ENCODE measurements around the gene FRMD4A.

Gene FRMD4A

GRCh38 chr10:14358886-14359573 lies 28.3 kb upstream of the FRMD4A start:
- H3K4me3 ChIP-seq (ENCODE audit: low read length), result no peak overlapping the region
- TF ChIP-seq ZNF274 (IDR thresholded peaks at IDR 0.05; ENCODE audit: low read depth, low read length), result no peak

- TF ChIP-seq ZNF274 (IDR thresholded peaks at IDR 0.05; ENCODE audit: low read depth, low read length), result no peak
- H3K4me3 ChIP-seq (ENCODE audit: low read length), result no peak overlapping the region
Measured at GRCh38 chr10:14356921-14357320, 26.2 kb upstream of the FRMD4A start.

GRCh38 chr10:14355750-14356149 lies 25.0 kb upstream of the FRMD4A start:
- H3K4me3 ChIP-seq (ENCODE audit: low read length), result no peak overlapping the region
- no peak for TF ChIP-seq ZNF274 (IDR thresholded peaks at IDR 0.05; ENCODE audit: low read depth, low read length)

GRCh38 chr10:14353291-14353913 lies 22.7 kb upstream of the FRMD4A start:
- TF ChIP-seq ZNF274 (IDR thresholded peaks at IDR 0.05; ENCODE audit: low read depth, low read length), result no peak
- H3K4me3 ChIP-seq (ENCODE audit: low read length), result no peak overlapping the region

GRCh38 chr10:14350006-14350405 lies 19.3 kb upstream of the FRMD4A start:
- TF ChIP-seq ZNF274 (IDR thresholded peaks at IDR 0.05; ENCODE audit: low read depth, low read length), result no peak
- H3K4me3 ChIP-seq (ENCODE audit: low read length), result no peak overlapping the region

DNA sequence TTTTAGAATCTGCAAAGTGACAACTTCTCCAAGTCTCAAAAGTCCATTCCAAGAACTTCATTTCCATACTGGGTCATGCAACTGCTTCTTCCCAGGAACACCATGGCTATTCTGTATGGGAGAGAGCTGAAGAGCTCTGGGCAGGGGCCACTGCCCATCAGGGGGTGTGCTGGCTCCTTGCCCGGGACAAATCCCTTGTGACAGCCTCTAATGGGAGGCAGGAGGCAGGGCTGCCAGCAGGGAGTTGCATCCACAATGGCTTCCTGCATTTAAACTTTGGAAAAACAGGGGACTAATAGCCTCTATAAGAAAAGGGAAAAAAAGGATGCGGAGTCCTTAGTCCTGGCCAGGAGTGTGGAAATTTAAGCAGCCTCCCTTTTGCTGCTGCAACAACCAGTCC lies 18.4 kb upstream of the FRMD4A start:
- no peak overlapping the region for H3K4me3 ChIP-seq (ENCODE audit: low read length)
- TF ChIP-seq ZNF274 (IDR thresholded peaks at IDR 0.05; ENCODE audit: low read depth, low read length), result no peak

DNA sequence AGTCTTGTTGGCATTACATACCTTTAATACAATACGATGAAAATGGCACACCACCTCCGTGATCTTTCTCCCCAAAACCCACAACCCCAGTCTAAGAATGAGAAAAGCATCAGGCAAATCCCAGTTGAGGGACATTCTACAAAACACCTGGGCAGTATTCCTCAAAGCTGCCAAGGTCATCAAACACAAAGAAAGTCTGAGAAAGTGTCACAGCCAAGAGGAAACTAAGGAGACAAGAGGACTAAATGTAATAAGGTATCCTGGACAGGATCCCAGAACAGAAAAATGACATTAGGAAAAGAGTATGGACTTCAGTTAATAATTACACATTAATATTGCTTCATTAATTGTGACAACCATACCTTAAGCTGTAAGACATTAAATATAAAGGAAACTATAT lies 14.5 kb upstream of the FRMD4A start:
- H3K4me3 ChIP-seq (ENCODE audit: low read length), result no peak overlapping the region
- no peak for TF ChIP-seq ZNF274 (IDR thresholded peaks at IDR 0.05; ENCODE audit: low read depth, low read length)

DNA sequence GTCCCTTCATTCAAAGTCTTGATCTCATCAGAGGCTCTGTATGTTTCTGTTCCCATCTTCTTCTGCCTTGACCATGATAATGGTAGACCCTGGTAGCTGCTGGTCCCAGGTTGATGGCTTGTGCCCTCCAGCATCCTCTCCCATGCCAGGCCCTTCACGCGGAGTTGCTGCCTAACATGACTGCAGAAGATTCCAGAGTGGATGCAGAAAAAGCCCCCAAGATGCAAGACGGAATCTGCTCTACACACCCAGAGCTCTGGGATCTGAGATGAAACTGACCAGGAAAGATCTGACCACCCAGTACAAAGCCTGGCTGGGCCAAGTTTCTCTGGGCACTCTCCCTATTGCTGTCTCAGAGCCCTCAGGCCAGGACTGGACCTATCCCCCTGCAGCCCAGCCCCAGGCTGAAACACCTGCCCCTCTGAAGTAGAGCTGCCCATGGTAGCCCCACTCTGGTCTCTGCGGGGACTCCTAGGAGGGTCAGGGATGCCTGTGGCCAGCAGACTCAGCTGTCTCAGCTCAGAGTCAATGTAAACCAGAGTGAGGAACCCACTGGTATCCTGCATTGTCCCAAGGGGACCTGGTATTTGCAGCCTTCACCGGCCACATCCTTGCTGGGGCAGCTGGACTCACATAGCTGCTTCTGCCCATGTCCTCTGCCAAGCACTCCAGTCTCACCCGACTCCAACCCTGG lies 9.5 kb upstream of the FRMD4A start:
- TF ChIP-seq ZNF274 (IDR thresholded peaks at IDR 0.05; ENCODE audit: low read depth, low read length), result no peak
- no peak overlapping the region for H3K4me3 ChIP-seq (ENCODE audit: low read length)

DNA sequence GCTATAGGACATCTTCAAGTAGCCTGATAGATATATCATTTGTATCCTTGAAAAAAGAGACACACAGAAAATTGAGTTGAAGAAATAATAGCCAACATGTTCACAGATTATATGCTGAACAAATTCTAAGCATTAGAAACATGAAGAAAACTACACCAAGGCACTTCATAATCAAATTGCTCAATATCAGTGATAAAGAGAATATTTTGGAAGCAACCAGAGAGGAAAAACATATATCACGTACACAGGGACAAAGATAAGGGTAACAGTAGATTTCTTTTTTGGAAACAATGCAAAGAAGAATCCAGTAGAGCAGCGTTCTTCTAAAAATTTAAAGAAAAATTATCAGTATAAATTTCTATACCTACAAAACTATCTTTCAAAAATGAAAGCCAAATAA lies 6.0 kb upstream of the FRMD4A start:
- no peak overlapping the region for H3K4me3 ChIP-seq (ENCODE audit: low read length)
- TF ChIP-seq ZNF274 (IDR thresholded peaks at IDR 0.05; ENCODE audit: low read depth, low read length), result no peak

DNA sequence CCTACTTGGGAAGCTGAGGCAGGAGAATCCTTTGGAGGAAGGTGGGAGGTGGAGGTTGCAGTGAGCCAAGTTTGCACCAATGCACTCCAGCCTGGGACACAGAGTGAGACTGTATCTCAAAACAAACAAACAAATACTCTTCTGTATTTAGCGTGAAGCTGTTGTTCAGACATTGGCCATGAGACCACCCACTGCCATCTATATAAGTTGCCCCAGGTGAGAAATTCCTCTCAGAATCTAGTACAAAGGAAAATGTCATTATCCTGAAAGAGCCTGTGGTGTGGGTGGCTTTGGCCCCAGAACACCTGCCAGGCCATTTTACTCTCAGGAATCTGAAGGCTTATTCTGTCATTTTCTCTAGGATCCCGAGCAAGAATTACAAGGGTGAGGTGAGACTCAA lies 4.0 kb upstream of the FRMD4A start:
- H3K4me3 ChIP-seq (ENCODE audit: low read length), result no peak overlapping the region
- no peak for TF ChIP-seq ZNF274 (IDR thresholded peaks at IDR 0.05; ENCODE audit: low read depth, low read length)

- TF ChIP-seq ZNF274 (IDR thresholded peaks at IDR 0.05; ENCODE audit: low read depth, low read length), result no peak
- no peak overlapping the region for H3K4me3 ChIP-seq (ENCODE audit: low read length)
Measured at GRCh38 chr10:14333606-14334005, 2.9 kb upstream of the FRMD4A start.

DNA sequence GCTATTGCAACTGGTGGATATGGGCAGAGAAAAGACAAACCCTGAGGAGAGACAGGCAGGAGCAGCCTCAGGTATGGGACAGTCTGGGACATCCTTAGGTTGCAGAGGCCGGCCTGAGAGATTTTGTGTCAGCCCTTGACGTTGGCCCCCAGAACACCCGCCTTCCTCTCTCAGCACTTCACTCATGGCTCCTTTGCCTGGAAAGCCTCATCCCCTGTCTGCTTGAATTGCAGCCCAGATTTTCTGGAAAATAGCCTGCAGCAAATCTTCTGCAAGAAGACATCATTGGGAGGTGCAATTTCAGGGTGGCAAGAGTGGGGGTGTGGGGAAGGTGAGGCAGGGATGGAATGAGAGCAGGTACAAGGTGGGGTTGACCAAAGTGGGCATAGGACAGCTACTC lies 2.2 kb upstream of the FRMD4A start:
- H3K4me3 ChIP-seq (ENCODE audit: low read length), result no peak overlapping the region
- TF ChIP-seq ZNF274 (IDR thresholded peaks at IDR 0.05; ENCODE audit: low read depth, low read length), result no peak

DNA sequence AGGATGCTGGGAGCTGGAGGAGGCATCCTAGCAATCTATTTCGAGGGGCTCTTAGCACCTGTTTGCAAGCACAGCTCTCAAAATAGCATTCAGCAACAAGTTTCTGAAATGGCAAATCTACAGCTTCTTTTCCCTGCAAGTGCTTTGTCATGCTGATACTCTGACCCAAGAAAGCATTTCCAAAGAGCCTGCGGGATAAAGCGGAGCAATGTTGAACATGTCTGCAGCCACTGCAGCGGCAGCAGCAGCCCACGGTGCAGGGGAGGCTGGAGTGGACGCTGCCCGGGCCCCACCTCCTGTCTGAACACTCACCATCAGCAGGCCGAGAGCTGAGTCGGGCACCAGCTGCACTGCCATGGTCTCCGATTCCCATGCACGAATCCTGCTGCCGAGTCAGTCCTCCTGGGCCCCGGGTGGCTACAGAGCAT lies 964 bp downstream of the FRMD4A start:
- H3K4me3 ChIP-seq (ENCODE audit: low read length), result no peak overlapping the region
- TF ChIP-seq ZNF274 (IDR thresholded peaks at IDR 0.05; ENCODE audit: low read depth, low read length), result no peak

DNA sequence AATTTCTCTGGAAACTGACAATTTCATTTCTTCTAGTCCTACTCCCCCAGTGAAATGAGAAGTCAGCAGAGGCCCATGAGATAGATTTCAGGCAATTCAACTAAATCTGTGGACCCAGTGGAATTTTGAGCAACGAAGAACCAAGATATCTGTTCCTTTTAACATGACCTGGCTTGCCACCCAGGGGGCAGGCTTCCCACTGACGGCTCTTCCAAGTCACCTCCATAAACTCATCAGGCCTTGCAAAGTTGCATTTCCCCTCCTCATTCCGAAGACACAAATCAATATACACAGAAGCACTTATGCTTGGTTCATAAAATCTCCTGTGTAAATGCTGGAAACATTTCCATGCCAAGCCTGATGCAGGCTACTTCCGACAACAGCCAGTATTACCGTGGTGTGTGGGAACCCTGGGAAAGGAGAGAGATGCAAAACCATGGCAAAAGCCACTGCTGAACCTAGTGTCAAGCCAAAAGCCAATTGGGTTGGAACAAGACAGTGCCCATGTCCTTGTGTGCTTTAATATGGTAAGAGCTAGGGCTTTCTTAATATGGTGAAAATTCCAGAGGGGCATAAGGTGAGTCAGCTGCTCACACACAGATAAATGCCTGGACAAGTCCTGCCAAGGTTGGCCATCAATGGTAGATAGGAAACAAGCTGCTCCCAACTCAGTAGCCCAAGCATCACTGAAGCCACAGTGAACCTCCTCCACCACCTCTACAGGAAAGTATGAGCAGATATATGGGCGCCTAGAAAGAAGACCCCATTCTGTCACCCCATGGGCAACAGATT lies 1.6 kb downstream of the FRMD4A start:
- no peak overlapping the region for H3K4me3 ChIP-seq (ENCODE audit: low read length)
- TF ChIP-seq ZNF274 (IDR thresholded peaks at IDR 0.05; ENCODE audit: low read depth, low read length), result no peak

Data from GM08714 (cell line).